HG02973 (cell line): ENCODE data around the gene PRAMEF25.
"Not testable (repeated sequence)": the region's sequence is repeated elsewhere in the genome, so short reads cannot be mapped to it uniquely, and the experiment has no call there.

Experiments used
- ATAC-seq: cut with Tn5 transposase; IDR thresholded peaks from one replicate; pipeline ENCODE4 v1.9.1; 2021; ENCODE audit warnings: moderate library complexity; ENCODE audit not compliant: unreplicated experiment

PRAMEF25 gene

GRCh38 chr1:13070474-13070873 is at the start of gene PRAMEF25:
TSS of gene PRAMEF25 (plus strand) at chr1:13070774. CDS start at chr1:13073694, 2,920 bp downstream.
- not testable (repeated sequence) for ATAC-seq

GRCh38 chr1:13056475-13056874 is 14.1 kb upstream of the PRAMEF25 start, which contains the start of gene PRAMEF27:
TSS of gene PRAMEF27 (minus strand) at chr1:13056575. CDS start at chr1:13053659, 2,916 bp downstream.
- ATAC-seq: not testable (repeated sequence)

- not testable (repeated sequence) for ATAC-seq
Measured at GRCh38 chr1:13116754-13117153, 46.2 kb downstream of the PRAMEF25 start, which contains the start of gene HNRNPCL2. TSS of gene HNRNPCL2 (minus strand) at chr1:13116854. CDS start at chr1:13116400, 454 bp downstream.
